HepG2 (cell line): ENCODE data around the gene NUDT2. TPM values are rescaled to one million over a fixed set of nuclear protein-coding genes. Genes with fewer than 3 reads are reported as not detected.

Experiments used
- CBX2 ChIP-seq, 2 experiments: fragments of 200-600 bp in 1 of 2; sonication (generic); formaldehyde crosslinking in 1 of 2; IDR thresholded peaks; 2 replicates each; pipeline versions ENCODE4 v1.7.0 to v1.8.1; 2018 to 2022; ENCODE audit warnings: low read depth in 2 of 2, low read length in 1 of 2, mild to moderate bottlenecking in 1 of 2, missing genetic modification reagents in 1 of 2
- CSRNP1 ChIP-seq: sonication (generic); formaldehyde crosslinking; IDR thresholded peaks from 2 replicates; pipeline ENCODE4 v1.8.1; 2023; ENCODE audit warnings: mild to moderate bottlenecking, missing genetic modification reagents
- ESRRA ChIP-seq: sonication (generic); formaldehyde crosslinking; IDR thresholded peaks from 2 replicates; pipeline ENCODE4 v1.5.1; 2020; ENCODE audit warnings: mild to moderate bottlenecking, low read depth, missing genetic modification reagents
- EZH2 ChIP-seq: conservative IDR thresholded peaks from 2 replicates; pipeline ENCODE4 v1.6.1; 2012; ENCODE audit warnings: mild to moderate bottlenecking, low read depth, low read length, moderate library complexity
- GMEB2 ChIP-seq: IDR thresholded peaks from 2 replicates; pipeline ENCODE4 v1.6.1; 2016; ENCODE audit warnings: missing biosample characterization, missing genetic modification reagents, low read depth
- GRHL1 ChIP-seq: sonication (generic); formaldehyde crosslinking; conservative IDR thresholded peaks from 2 replicates; pipeline ENCODE4 v1.8.0; 2022; ENCODE audit warnings: missing genetic modification reagents
- JUN ChIP-seq: sonication (generic); formaldehyde crosslinking; IDR thresholded peaks from 2 replicates; pipeline ENCODE4 v1.4.0; 2020; ENCODE audit warnings: mild to moderate bottlenecking, missing genetic modification reagents
- NFE2 ChIP-seq: sonication (generic); formaldehyde crosslinking; IDR thresholded peaks from 2 replicates; pipeline ENCODE4 v1.4.0; 2020; ENCODE audit warnings: missing genetic modification reagents
- PAWR ChIP-seq: sonication (generic); formaldehyde crosslinking; IDR thresholded peaks from 2 replicates; pipeline ENCODE4 v1.4.0; 2020; ENCODE audit warnings: missing genetic modification reagents, mild to moderate bottlenecking, borderline replicate concordance
- PCBP1 ChIP-seq: fragments of 200-400 bp; formaldehyde crosslinking; IDR thresholded peaks from 2 replicates; pipeline ENCODE4 v1.6.1; 2017; ENCODE audit warnings: mild to moderate bottlenecking, low read depth, low read length, borderline replicate concordance
- PRDM10 ChIP-seq: sonication (generic); formaldehyde crosslinking; IDR thresholded peaks from 2 replicates; pipeline ENCODE4 v1.4.0; 2020; ENCODE audit warnings: low read depth, missing genetic modification reagents
- SMAD1 ChIP-seq: sonication (generic); formaldehyde crosslinking; IDR thresholded peaks from 2 replicates; pipeline ENCODE4 v1.4.0; 2020; ENCODE audit warnings: missing genetic modification reagents, low read depth, mild to moderate bottlenecking, borderline replicate concordance
- ZBTB1 ChIP-seq: sonication (generic); formaldehyde crosslinking; IDR thresholded peaks from 2 replicates; pipeline ENCODE4 v1.4.0; 2020; ENCODE audit warnings: missing genetic modification reagents, borderline replicate concordance
- ZBTB14 ChIP-seq: sonication (generic); formaldehyde crosslinking; IDR thresholded peaks from 2 replicates; pipeline ENCODE4 v1.4.0; 2020; ENCODE audit warnings: missing genetic modification reagents
- ZFAT ChIP-seq: sonication (generic); formaldehyde crosslinking; conservative IDR thresholded peaks from 2 replicates; pipeline ENCODE4 v1.8.1; 2023; ENCODE audit warnings: missing genetic modification reagents, inconsistent platforms
- ZFX ChIP-seq: sonication (generic); formaldehyde crosslinking; IDR thresholded peaks from 2 replicates; pipeline ENCODE4 v1.4.0; 2020; ENCODE audit warnings: mild to moderate bottlenecking, low read depth, missing genetic modification reagents, moderate library complexity
- ZNF883 ChIP-seq: sonication (generic); formaldehyde crosslinking; IDR thresholded peaks from 2 replicates; pipeline ENCODE4 v1.5.1; 2020; ENCODE audit warnings: mild to moderate bottlenecking, missing genetic modification reagents; ENCODE audit errors: not compliant biosample characterization
- polyA plus RNA-seq, 8 experiments: library from polyadenylated mRNA; depleted of rRNA in 3 of 8; stranded (reverse) in 7 of 8; unstranded in 1 of 8; fragments of >200 nt; fragmentation: Illumina TruSeq in 4 of 8; extraction: Trizol in 4 of 8; gene quantifications; 2 replicates each; pipeline versions ENCODE4 v1.2.1 to v1.2.3, GENCODE V29; 2011 to 2016; ENCODE audit warnings: low read depth in 4 of 8, missing spikeins in 1 of 8, mixed read lengths in 1 of 8; ENCODE audit not compliant: insufficient read depth in 1 of 8
- total RNA-seq, 5 experiments: library from RNA; depleted of rRNA; stranded (reverse); fragments of >200 nt; fragmentation: Illumina TruSeq; extraction: Trizol; gene quantifications; 2 replicates each; pipeline ENCODE4 v1.2.3, GENCODE V29; 2016; ENCODE audit warnings: low read depth in 1 of 5

The NUDT2 gene
- total and polyA plus RNA-seq, 2 of the 13 experiments (the other 11 are each of a cell fraction or from before 2014, with no cell fraction given) = 19.9 to 24.6 TPM

GRCh38 chr9:34376596-34377403, 47.4 kb downstream of the NUDT2 start, which contains the start of gene MYORG (continued):
- peak; percentile 64; the same call in 1 of the 2 replicates for TF ChIP-seq PRDM10 (CRISPR knock-in tag)
- no peak for TF ChIP-seq ZBTB14 (CRISPR knock-in tag)
- no peak for TF ChIP-seq EZH2
- TF ChIP-seq ZFX (CRISPR knock-in tag) = peak; percentile 65
- TF ChIP-seq ZNF883 (CRISPR knock-in tag) = no peak
- no peak for TF ChIP-seq SMAD1 (CRISPR knock-in tag)
- TF ChIP-seq JUN (CRISPR knock-in tag) = 0 out of 2 replicates have a peak, but pooled peaks have one; percentile 17
- TF ChIP-seq PAWR (CRISPR knock-in tag) = no peak
- 0 out of 2 replicates have a peak, but pooled peaks have one; percentile 39 for TF ChIP-seq ESRRA (CRISPR knock-in tag)
- no peak for TF ChIP-seq ZFAT (CRISPR knock-in tag)
- no peak for TF ChIP-seq GRHL1 (CRISPR knock-in tag)
- no peak for TF ChIP-seq PCBP1
- peak; percentile 64; the same call in 1 of the 2 replicates for TF ChIP-seq GMEB2
- no peak for TF ChIP-seq ZBTB1 (CRISPR knock-in tag)
- TF ChIP-seq CSRNP1 (CRISPR knock-in tag) = 0 out of 2 replicates have a peak, but pooled peaks have one; percentile 76
- TF ChIP-seq CBX2 (IDR thresholded peaks at IDR 0.05; ENCODE audit: low read depth, low read length) = no peak
- no peak for TF ChIP-seq CBX2 (CRISPR knock-in tag; IDR thresholded peaks at IDR 0.05; ENCODE audit: low read depth)
- TF ChIP-seq NFE2 (CRISPR knock-in tag) = no peak
